SK-N-SH (cell line): ENCODE results near the gene FBXW11.

ENCODE experiments used
- EP300 ChIP-seq, 2 experiments: IDR thresholded peaks; 2 replicates each; pipeline versions ENCODE4 v1.4.0 to v1.6.1; 2012; ENCODE audit warnings: borderline replicate concordance in 1 of 2, low read depth in 1 of 2, low read length in 1 of 2
- GATA2 ChIP-seq: sonication (generic); formaldehyde crosslinking; IDR thresholded peaks from 2 replicates; pipeline ENCODE4 v1.5.0; 2020; ENCODE audit warnings: mild to moderate bottlenecking, missing genetic modification reagents
- MEF2A ChIP-seq: IDR thresholded peaks from 2 replicates; pipeline ENCODE4 v1.4.0; 2012; ENCODE audit warnings: low read depth, borderline replicate concordance
- POLR2AphosphoS5 ChIP-seq: IDR thresholded peaks from 2 replicates; pipeline ENCODE4 v1.6.1; 2012; ENCODE audit warnings: low read depth, low read length
- RAD21 ChIP-seq: IDR thresholded peaks from 2 replicates; pipeline ENCODE4 v1.6.1; 2012; ENCODE audit warnings: mild to moderate bottlenecking, low read length
- RFX5 ChIP-seq: IDR thresholded peaks from 2 replicates; pipeline ENCODE4 v1.6.1; 2012; ENCODE audit warnings: mild to moderate bottlenecking, improper control_type of control experiment, low read length
- SMC3 ChIP-seq: IDR thresholded peaks from 2 replicates; pipeline ENCODE4 v1.6.1; 2012; ENCODE audit warnings: low read depth, low read length, improper control_type of control experiment
- ZBTB33 ChIP-seq: IDR thresholded peaks from 2 replicates; pipeline ENCODE4 v1.4.0; 2012; ENCODE audit warnings: low read depth, borderline replicate concordance
- TF ChIP-seq, protein P1 (sequence below): IDR thresholded peaks from 2 replicates; pipeline ENCODE4; 2012
- TF ChIP-seq, protein P2 (sequence below): IDR thresholded peaks from 2 replicates; pipeline ENCODE4 v1.6.1; 2012; ENCODE audit warnings: mild to moderate bottlenecking, low read depth, low read length, moderate library complexity
- TF ChIP-seq, protein P3 (sequence below): fragments of 200-600 bp; sonication (generic); IDR thresholded peaks from 2 replicates; pipeline ENCODE4 v1.6.1; 2017; ENCODE audit warnings: antibody characterized with exemption, mild to moderate bottlenecking, moderate library complexity
- TF ChIP-seq, protein P4 (sequence below): fragments of 150-350 bp; IDR thresholded peaks from 2 replicates; pipeline ENCODE4 v1.6.1; 2017; ENCODE audit warnings: antibody characterized with exemption, low read length, low read depth, borderline replicate concordance

- TF ChIP-seq, protein P1, sequence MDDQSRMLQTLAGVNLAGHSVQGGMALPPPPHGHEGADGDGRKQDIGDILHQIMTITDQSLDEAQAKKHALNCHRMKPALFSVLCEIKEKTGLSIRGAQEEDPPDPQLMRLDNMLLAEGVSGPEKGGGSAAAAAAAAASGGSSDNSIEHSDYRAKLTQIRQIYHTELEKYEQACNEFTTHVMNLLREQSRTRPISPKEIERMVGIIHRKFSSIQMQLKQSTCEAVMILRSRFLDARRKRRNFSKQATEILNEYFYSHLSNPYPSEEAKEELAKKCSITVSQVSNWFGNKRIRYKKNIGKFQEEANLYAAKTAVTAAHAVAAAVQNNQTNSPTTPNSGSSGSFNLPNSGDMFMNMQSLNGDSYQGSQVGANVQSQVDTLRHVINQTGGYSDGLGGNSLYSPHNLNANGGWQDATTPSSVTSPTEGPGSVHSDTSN = no peak
- TF ChIP-seq, protein P2, sequence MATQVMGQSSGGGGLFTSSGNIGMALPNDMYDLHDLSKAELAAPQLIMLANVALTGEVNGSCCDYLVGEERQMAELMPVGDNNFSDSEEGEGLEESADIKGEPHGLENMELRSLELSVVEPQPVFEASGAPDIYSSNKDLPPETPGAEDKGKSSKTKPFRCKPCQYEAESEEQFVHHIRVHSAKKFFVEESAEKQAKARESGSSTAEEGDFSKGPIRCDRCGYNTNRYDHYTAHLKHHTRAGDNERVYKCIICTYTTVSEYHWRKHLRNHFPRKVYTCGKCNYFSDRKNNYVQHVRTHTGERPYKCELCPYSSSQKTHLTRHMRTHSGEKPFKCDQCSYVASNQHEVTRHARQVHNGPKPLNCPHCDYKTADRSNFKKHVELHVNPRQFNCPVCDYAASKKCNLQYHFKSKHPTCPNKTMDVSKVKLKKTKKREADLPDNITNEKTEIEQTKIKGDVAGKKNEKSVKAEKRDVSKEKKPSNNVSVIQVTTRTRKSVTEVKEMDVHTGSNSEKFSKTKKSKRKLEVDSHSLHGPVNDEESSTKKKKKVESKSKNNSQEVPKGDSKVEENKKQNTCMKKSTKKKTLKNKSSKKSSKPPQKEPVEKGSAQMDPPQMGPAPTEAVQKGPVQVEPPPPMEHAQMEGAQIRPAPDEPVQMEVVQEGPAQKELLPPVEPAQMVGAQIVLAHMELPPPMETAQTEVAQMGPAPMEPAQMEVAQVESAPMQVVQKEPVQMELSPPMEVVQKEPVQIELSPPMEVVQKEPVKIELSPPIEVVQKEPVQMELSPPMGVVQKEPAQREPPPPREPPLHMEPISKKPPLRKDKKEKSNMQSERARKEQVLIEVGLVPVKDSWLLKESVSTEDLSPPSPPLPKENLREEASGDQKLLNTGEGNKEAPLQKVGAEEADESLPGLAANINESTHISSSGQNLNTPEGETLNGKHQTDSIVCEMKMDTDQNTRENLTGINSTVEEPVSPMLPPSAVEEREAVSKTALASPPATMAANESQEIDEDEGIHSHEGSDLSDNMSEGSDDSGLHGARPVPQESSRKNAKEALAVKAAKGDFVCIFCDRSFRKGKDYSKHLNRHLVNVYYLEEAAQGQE = no peak
- TF ChIP-seq, protein P3, sequence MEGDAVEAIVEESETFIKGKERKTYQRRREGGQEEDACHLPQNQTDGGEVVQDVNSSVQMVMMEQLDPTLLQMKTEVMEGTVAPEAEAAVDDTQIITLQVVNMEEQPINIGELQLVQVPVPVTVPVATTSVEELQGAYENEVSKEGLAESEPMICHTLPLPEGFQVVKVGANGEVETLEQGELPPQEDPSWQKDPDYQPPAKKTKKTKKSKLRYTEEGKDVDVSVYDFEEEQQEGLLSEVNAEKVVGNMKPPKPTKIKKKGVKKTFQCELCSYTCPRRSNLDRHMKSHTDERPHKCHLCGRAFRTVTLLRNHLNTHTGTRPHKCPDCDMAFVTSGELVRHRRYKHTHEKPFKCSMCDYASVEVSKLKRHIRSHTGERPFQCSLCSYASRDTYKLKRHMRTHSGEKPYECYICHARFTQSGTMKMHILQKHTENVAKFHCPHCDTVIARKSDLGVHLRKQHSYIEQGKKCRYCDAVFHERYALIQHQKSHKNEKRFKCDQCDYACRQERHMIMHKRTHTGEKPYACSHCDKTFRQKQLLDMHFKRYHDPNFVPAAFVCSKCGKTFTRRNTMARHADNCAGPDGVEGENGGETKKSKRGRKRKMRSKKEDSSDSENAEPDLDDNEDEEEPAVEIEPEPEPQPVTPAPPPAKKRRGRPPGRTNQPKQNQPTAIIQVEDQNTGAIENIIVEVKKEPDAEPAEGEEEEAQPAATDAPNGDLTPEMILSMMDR = no peak
- no peak for TF ChIP-seq MEF2A
- no peak for TF ChIP-seq POLR2AphosphoS5
- TF ChIP-seq RFX5 = no peak
- TF ChIP-seq, protein P4, sequence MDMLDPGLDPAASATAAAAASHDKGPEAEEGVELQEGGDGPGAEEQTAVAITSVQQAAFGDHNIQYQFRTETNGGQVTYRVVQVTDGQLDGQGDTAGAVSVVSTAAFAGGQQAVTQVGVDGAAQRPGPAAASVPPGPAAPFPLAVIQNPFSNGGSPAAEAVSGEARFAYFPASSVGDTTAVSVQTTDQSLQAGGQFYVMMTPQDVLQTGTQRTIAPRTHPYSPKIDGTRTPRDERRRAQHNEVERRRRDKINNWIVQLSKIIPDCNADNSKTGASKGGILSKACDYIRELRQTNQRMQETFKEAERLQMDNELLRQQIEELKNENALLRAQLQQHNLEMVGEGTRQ = no peak
- no peak for TF ChIP-seq RAD21
- TF ChIP-seq GATA2 (CRISPR knock-in tag) = no peak
- TF ChIP-seq ZBTB33 = no peak
- no peak for TF ChIP-seq SMC3
- TF ChIP-seq EP300 (IDR thresholded peaks at IDR 0.05; ENCODE audit: borderline replicate concordance in 1 of 2, low read depth in 1 of 2, low read length in 1 of 2) = no peak
Measured at GRCh38 chr5:171956887-171957495, 49.4 kb downstream of the FBXW11 start.
